ENCODE data around the gene GPLD1.
A peak's percentile ranks its signal among the peaks of the same experiment; 100 is the strongest.

GPLD1 gene

GRCh38 chr6:24494821-24495795, 5.7 kb upstream of the GPLD1 start, which contains the start of gene ALDH5A1:
TSS of gene ALDH5A1 (plus strand) at chr6:24494969. CDS start at chr6:24494997, 28 bp downstream.
- peak; percentile 66 for DNase-seq (ENCODE audit: extremely low spot score)
- TF ChIP-seq CTBP1 (IDR thresholded peaks at IDR 0.05; ENCODE audit: borderline replicate concordance) (no peak), FOXM1 (IDR thresholded peaks at IDR 0.05; ENCODE audit: borderline replicate concordance) (no peak), TARDBP (IDR thresholded peaks at IDR 0.05) (no peak), LEF1 (IDR thresholded peaks at IDR 0.05; ENCODE audit: borderline replicate concordance) (0 out of 2 replicates have a peak, but pooled peaks have one; percentile 71), PKNOX1 (IDR thresholded peaks at IDR 0.05) (no peak), L3MBTL2 (conservative IDR thresholded peaks at IDR 0.05) (peak; percentile 85), ELF4 (IDR thresholded peaks at IDR 0.05) (no peak), BHLHE40 (IDR thresholded peaks at IDR 0.05; ENCODE audit: borderline replicate concordance) (no peak), ARNT (IDR thresholded peaks at IDR 0.05) (no peak), SUZ12 (IDR thresholded peaks at IDR 0.05) (no peak)
- ChIA-PET CTCF (interaction anchor here (0.9 to 1.5 kb wide), 5 partner anchors 26 to 212 kb away, joined by 3 to 9 read pairs (median 4); no protein-coding TSS in a partner anchor), POLR2A (interaction anchor here (0.8 to 1.8 kb wide), 9 partner anchors 9 to 327 kb away, joined by 3 to 6 read pairs (median 3); partner anchors contain the start of gene MRS2)

- no peak for DNase-seq (ENCODE audit: extremely low spot score)
- POLR2A ChIA-PET = interaction anchor here (1.0 to 1.8 kb wide), 5 partner anchors 8 to 328 kb away, joined by 3 to 6 read pairs (median 4); no protein-coding TSS in a partner anchor
- TF ChIP-seq LEF1 (IDR thresholded peaks at IDR 0.05; ENCODE audit: borderline replicate concordance) = no peak
- TF ChIP-seq PKNOX1 (IDR thresholded peaks at IDR 0.05) = no peak
- no peak for TF ChIP-seq ELF4 (IDR thresholded peaks at IDR 0.05)
- no peak for TF ChIP-seq L3MBTL2 (conservative IDR thresholded peaks at IDR 0.05)
- TF ChIP-seq ARNT (IDR thresholded peaks at IDR 0.05) = no peak
- TF ChIP-seq TARDBP (IDR thresholded peaks at IDR 0.05) = no peak
- no peak; the same call in 1 of the 2 replicates for TF ChIP-seq CTBP1 (IDR thresholded peaks at IDR 0.05; ENCODE audit: borderline replicate concordance)
- TF ChIP-seq FOXK2 (IDR thresholded peaks at IDR 0.05) = no peak
- no peak for TF ChIP-seq FOXM1 (IDR thresholded peaks at IDR 0.05; ENCODE audit: borderline replicate concordance)
- no peak for TF ChIP-seq BHLHE40 (IDR thresholded peaks at IDR 0.05; ENCODE audit: borderline replicate concordance)
- no peak for TF ChIP-seq NFRKB (IDR thresholded peaks at IDR 0.05)
- TF ChIP-seq ZNF384 (IDR thresholded peaks at IDR 0.05) = no peak
- no peak for TF ChIP-seq SP1 (IDR thresholded peaks at IDR 0.05)
- no peak for TF ChIP-seq HDGF (IDR thresholded peaks at IDR 0.05; ENCODE audit: borderline replicate concordance)
- no peak for TF ChIP-seq FOXA1 (IDR thresholded peaks at IDR 0.05)
- TF ChIP-seq SUZ12 (IDR thresholded peaks at IDR 0.05) = no peak
- CTCF ChIA-PET = interaction anchor here (0.6 to 1.5 kb wide), 5 partner anchors 16 to 154 kb away, joined by 3 to 9 read pairs (median 5); no protein-coding TSS in a partner anchor
These were observed 4.8 kb upstream of the GPLD1 start for GRCh38 chr6:24493945-24494820.

GRCh38 chr6:24492475-24492874, 3.1 kb upstream of the GPLD1 start:
- CTCF ChIA-PET = interaction anchor here (0.6 to 0.7 kb wide), 2 partner anchors 83 to 531 kb away, joined by 3 to 4 read pairs; no protein-coding TSS in a partner anchor
- no peak for TF ChIP-seq TARDBP (IDR thresholded peaks at IDR 0.05)
- no peak for TF ChIP-seq ELF4 (IDR thresholded peaks at IDR 0.05)
- no peak for TF ChIP-seq ZNF384 (IDR thresholded peaks at IDR 0.05)
- TF ChIP-seq FOXA1 (IDR thresholded peaks at IDR 0.05) = no peak
- TF ChIP-seq SP1 (IDR thresholded peaks at IDR 0.05) = no peak
- no peak for TF ChIP-seq CTBP1 (IDR thresholded peaks at IDR 0.05; ENCODE audit: borderline replicate concordance)
- TF ChIP-seq BHLHE40 (IDR thresholded peaks at IDR 0.05; ENCODE audit: borderline replicate concordance) = no peak
- POLR2A ChIA-PET = no interaction called here
- DNase-seq (ENCODE audit: extremely low spot score) = peak; percentile 43

- no peak for TF ChIP-seq ZNF384 (IDR thresholded peaks at IDR 0.05)
- no peak for DNase-seq (ENCODE audit: extremely low spot score)
- ChIA-PET CTCF (no interaction called here), POLR2A (no interaction called here)
These were observed 1.6 kb upstream of the GPLD1 start for GRCh38 chr6:24490948-24491347.

GRCh38 chr6:24489881-24490280, 503 bp upstream of the GPLD1 start:
- TF ChIP-seq CTBP1 (IDR thresholded peaks at IDR 0.05; ENCODE audit: borderline replicate concordance) (no peak), SP1 (IDR thresholded peaks at IDR 0.05) (no peak), ELF4 (IDR thresholded peaks at IDR 0.05) (no peak), NFRKB (IDR thresholded peaks at IDR 0.05) (no peak), FOXA1 (IDR thresholded peaks at IDR 0.05) (no peak), SUZ12 (IDR thresholded peaks at IDR 0.05) (no peak), HDGF (IDR thresholded peaks at IDR 0.05; ENCODE audit: borderline replicate concordance) (no peak)
- POLR2A ChIA-PET = no interaction called here
- CTCF ChIA-PET = no interaction called here
- no peak for DNase-seq (ENCODE audit: extremely low spot score)

GRCh38 chr6:24486065-24486464, 3.3 kb downstream of the GPLD1 start:
- ChIA-PET POLR2A (interaction anchor here (1.3 kb wide), 1 partner anchor 9 kb away, joined by 3 read pairs; the partner anchor contains the start of gene ALDH5A1), CTCF (interaction anchor here (0.6 kb wide), 1 partner anchor 8 kb away, joined by 3 read pairs; no protein-coding TSS in a partner anchor)
- no peak for DNase-seq (ENCODE audit: extremely low spot score)
- TF ChIP-seq BHLHE40 (IDR thresholded peaks at IDR 0.05; ENCODE audit: borderline replicate concordance) = no peak
- no peak for TF ChIP-seq ARNT (IDR thresholded peaks at IDR 0.05)
- TF ChIP-seq SP1 (IDR thresholded peaks at IDR 0.05) = no peak
- TF ChIP-seq PKNOX1 (IDR thresholded peaks at IDR 0.05) = no peak
- no peak for TF ChIP-seq L3MBTL2 (conservative IDR thresholded peaks at IDR 0.05)
